Natural killer cell (primary cell): Measurements from ENCODE around the gene SCCPDH. TPM values are rescaled to one million over a fixed set of nuclear protein-coding genes. Genes with fewer than 3 reads are reported as not detected.
A peak's percentile ranks its signal among the peaks of the same experiment; 100 is the strongest.

ENCODE experiments used
- ATAC-seq, 3 donors: fragments of 150-1000 bp in 2 of 3; fragments of 200-7000 bp in 1 of 3; cut with Tn5 transposase; 1 replicate in 1 of 3; 2 replicates in 2 of 3; pipeline ENCODE4 v1.10.0; 2021; ENCODE audit warnings: mild to moderate bottlenecking in 2 of 3, moderate library complexity in 2 of 3
- DNase-seq, 2 donors: peaks; one replicate each; pipeline versions ENCODE4 v3.0.0 to v3.0.0-alpha.2; 2013 to 2021; ENCODE audit warnings: mixed read lengths in 1 of 2
- H3K27ac ChIP-seq: one replicate; pipeline ENCODE4 v1.5.1; 2013; ENCODE audit warnings: mild to moderate bottlenecking, low read length
- H3K27me3 ChIP-seq: one replicate; pipeline ENCODE4 v1.6.1; 2013; ENCODE audit warnings: low read length; ENCODE audit not compliant: control insufficient read depth, insufficient read depth
- H3K36me3 ChIP-seq: one replicate; pipeline ENCODE4 v1.6.1; 2013; ENCODE audit warnings: low read length; ENCODE audit not compliant: control insufficient read depth, insufficient read depth
- H3K4me1 ChIP-seq: one replicate; pipeline ENCODE4 v1.6.1; 2013; ENCODE audit warnings: low read length; ENCODE audit not compliant: control insufficient read depth, insufficient read depth
- H3K4me3 ChIP-seq: one replicate; pipeline ENCODE4 v1.5.1; 2013; ENCODE audit warnings: low read length
- H3K9me3 ChIP-seq: one replicate; pipeline ENCODE4 v1.6.1; 2013; ENCODE audit warnings: low read length; ENCODE audit not compliant: control insufficient read depth, insufficient read depth
- H3K27ac Mint-ChIP-seq, 2 donors: one replicate each; pipeline ENCODE4 v1.8.0; 2022; ENCODE audit warnings: mild to moderate bottlenecking in 2 of 2, mixed read lengths in 2 of 2, moderate library complexity in 1 of 2
- H3K27me3 Mint-ChIP-seq, 2 donors: one replicate each; pipeline ENCODE4 v1.8.0; 2022; ENCODE audit warnings: low read depth in 2 of 2, mixed read lengths in 2 of 2
- H3K36me3 Mint-ChIP-seq: one replicate; pipeline ENCODE4 v1.8.0; 2022; ENCODE audit warnings: mixed read lengths
- H3K4me1 Mint-ChIP-seq, 2 donors: one replicate each; pipeline ENCODE4 v1.8.0; 2022; ENCODE audit warnings: mixed read lengths in 2 of 2
- H3K4me3 Mint-ChIP-seq: one replicate; pipeline ENCODE4 v1.8.0; 2022; ENCODE audit warnings: mild to moderate bottlenecking, moderate library complexity, mixed read lengths
- H3K9me3 Mint-ChIP-seq, 2 donors: one replicate each; pipeline ENCODE4 v1.8.0; 2022; ENCODE audit warnings: mixed read lengths in 2 of 2
- WGBS: methylation state at CpG from one replicate; pipeline ENCODE4 v1.1.7; 2013; ENCODE audit warnings: missing lambda C conversion rate; ENCODE audit not compliant: insufficient coverage; 5-methylcytosine and 5-hydroxymethylcytosine counted together
- intact Hi-C: fragments of 100-400 bp; cut with micrococcal nuclease; formaldehyde crosslinking; loops from one replicate; pipeline ENCODE4 v1.14.2; 2022
- total RNA-seq, 4 donors: library from RNA; stranded (reverse); fragments of 120-200 nt in 1 of 4; gene quantifications; one replicate each; pipeline versions ENCODE4 v1.2.3 to v1.2.4, GENCODE V29; 2013 to 2022
- TF ChIP-seq, protein P1 (sequence below): fragments of 200-600 bp; IDR thresholded peaks from one replicate; pipeline ENCODE4 v1.8.0; 2022; ENCODE audit warnings: antibody characterized with exemption

The SCCPDH gene
- total RNA-seq, 3 donors from 2014 or later (not counting 1 experiment from before 2014, with no cell fraction given), result 5.3 to 24.8 (median 9.2) TPM

DNA sequence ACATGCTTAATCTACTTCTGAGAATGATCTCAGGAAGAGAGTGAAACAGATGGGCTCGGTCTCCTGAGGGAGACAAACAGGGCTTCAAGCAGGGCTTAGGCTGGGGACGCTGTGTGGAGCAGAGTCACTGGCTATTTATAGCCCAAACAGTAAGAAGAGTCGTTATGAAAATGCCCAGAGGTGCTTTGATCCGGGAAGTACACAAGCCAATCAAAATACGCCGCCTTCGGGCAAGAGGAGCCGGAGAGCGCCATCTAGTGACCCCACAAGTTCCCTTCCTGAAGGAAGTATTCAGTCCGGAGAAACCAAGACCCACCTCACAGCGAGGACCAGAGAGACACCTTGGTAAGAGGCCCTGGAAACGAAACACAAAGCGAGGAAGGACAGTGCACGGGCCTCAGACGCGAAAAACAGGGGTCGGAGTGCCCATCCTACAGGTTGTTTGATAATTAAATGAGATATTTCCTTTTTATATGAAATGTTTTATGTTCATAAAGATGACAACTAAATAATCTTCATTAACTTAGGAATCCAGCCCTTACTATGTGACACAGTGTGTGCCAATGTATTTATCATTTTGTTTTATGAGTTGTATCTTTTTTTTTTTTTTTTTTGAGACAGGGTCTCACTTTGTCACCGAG is 25.0 kb upstream of the SCCPDH start:
- peak overlapping the region; percentile 1 to 52 for H3K27ac Mint-ChIP-seq
- ATAC-seq, result peak; percentile 96 to 98 (median 96)
- TF ChIP-seq, protein P1, sequence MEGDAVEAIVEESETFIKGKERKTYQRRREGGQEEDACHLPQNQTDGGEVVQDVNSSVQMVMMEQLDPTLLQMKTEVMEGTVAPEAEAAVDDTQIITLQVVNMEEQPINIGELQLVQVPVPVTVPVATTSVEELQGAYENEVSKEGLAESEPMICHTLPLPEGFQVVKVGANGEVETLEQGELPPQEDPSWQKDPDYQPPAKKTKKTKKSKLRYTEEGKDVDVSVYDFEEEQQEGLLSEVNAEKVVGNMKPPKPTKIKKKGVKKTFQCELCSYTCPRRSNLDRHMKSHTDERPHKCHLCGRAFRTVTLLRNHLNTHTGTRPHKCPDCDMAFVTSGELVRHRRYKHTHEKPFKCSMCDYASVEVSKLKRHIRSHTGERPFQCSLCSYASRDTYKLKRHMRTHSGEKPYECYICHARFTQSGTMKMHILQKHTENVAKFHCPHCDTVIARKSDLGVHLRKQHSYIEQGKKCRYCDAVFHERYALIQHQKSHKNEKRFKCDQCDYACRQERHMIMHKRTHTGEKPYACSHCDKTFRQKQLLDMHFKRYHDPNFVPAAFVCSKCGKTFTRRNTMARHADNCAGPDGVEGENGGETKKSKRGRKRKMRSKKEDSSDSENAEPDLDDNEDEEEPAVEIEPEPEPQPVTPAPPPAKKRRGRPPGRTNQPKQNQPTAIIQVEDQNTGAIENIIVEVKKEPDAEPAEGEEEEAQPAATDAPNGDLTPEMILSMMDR, result peak; percentile 77

DNA sequence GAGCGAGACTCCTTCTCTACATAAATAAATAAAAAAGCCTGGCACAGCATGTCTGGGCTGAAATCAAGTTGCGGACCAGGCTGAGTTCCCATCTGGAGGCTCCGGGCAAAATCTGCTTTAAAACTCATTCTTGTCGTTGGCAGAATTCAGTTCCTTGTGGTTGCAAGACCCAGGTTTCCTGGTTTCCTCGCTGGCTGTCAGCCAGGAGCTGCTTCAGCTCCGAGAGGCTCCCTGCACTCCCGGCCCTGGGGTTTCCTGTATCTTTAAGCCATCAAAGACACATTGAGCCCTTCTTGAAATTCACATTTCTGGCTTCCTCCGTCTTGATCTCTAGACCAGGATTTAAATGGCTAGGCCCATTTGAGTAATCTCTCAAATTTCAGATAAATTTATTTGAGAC is 20.6 kb upstream of the SCCPDH start:
- intact Hi-C loops, result no loop called here
- no peaks in the 10 kb centered on the region for H3K36me3 Mint-ChIP-seq
- Histone ChIP-seq H3K4me3 (no peak overlapping the region), H3K27me3 (no peaks in the 10 kb centered on the region), H3K27ac (no peak overlapping the region), H3K4me1 (peaks cover 9% of the 10 kb centered on the region), H3K9me3 (no peaks in the 10 kb centered on the region), H3K36me3 (no peaks in the 10 kb centered on the region)
- no peak for DNase-seq
- peaks cover 8 to 9% of the 10 kb centered on the region in 2 donors for H3K4me1 Mint-ChIP-seq
- H3K9me3 Mint-ChIP-seq, result no peaks in the 10 kb centered on the region
- no peak overlapping the region for H3K4me3 Mint-ChIP-seq
- TF ChIP-seq, protein P1, result no peak
- 23% methylated on average over 8 of the region's 8 CpGs for WGBS
- peaks cover 0 to 2% of the 10 kb centered on the region in 2 donors for H3K27me3 Mint-ChIP-seq
- no peak overlapping the region for H3K27ac Mint-ChIP-seq
- no peak for ATAC-seq

More for the DNA sequence above, 25.0 kb upstream of the SCCPDH start:
- Mint-ChIP-seq H3K9me3 (peaks cover 0 to 4% of the 10 kb centered on the region in 2 donors), H3K4me1 (peaks cover 11 to 12% of the 10 kb centered on the region in 2 donors), H3K4me3 (peak overlapping the region; percentile 82), H3K27me3 (peaks cover 0 to 2% of the 10 kb centered on the region in 2 donors), H3K36me3 (no peaks in the 10 kb centered on the region)
- DNase-seq, result peak; percentile 63 to 91
- Histone ChIP-seq H3K27ac (no peak overlapping the region), H3K36me3 (no peaks in the 10 kb centered on the region), H3K9me3 (no peaks in the 10 kb centered on the region), H3K4me3 (no peak overlapping the region), H3K27me3 (no peaks in the 10 kb centered on the region), H3K4me1 (peaks cover 10% of the 10 kb centered on the region)
- intact Hi-C loops, result loop anchor here (1.0 kb wide), 1 partner anchor 202 kb away; no protein-coding TSS in a partner anchor
- 7% methylated on average over 18 of the region's 18 CpGs for WGBS

DNA sequence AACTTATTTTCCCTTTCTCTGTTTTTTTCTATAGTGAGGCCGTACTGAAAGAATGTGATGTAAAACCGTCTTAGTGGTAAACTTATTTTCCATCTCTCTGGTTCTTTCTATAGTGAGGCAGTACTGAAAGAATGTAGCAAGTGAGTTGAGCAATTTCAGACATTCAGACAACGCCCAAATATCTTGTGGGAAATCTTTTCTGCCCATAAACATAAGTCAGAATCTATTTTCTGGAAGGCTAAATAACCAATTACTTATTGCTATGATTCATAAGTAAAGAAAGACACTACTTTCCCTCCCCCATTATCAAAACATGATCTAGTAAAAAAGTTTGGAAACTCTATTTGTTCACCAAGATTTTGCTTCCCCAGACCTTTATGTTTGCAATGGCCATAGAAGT is 18.8 kb upstream of the SCCPDH start:
- Histone ChIP-seq H3K36me3 (no peaks in the 10 kb centered on the region), H3K4me3 (no peak overlapping the region), H3K27me3 (no peaks in the 10 kb centered on the region), H3K4me1 (peaks cover 4% of the 10 kb centered on the region), H3K9me3 (no peaks in the 10 kb centered on the region), H3K27ac (no peak overlapping the region)
- WGBS, result 60% methylated on average over 1 of the region's 3 CpGs
- H3K4me3 Mint-ChIP-seq, result no peak overlapping the region
- peaks cover 0 to 3% of the 10 kb centered on the region in 2 donors for H3K9me3 Mint-ChIP-seq
- H3K27me3 Mint-ChIP-seq, result peaks cover 0 to 2% of the 10 kb centered on the region in 2 donors
- TF ChIP-seq, protein P1, result no peak
- peaks cover 5 to 7% of the 10 kb centered on the region in 2 donors for H3K4me1 Mint-ChIP-seq
- ATAC-seq (no peak), DNase-seq (no peak)
- H3K36me3 Mint-ChIP-seq, result no peaks in the 10 kb centered on the region
- H3K27ac Mint-ChIP-seq, result no peak overlapping the region
- intact Hi-C loops, result no loop called here
